Measurements from ENCODE around the gene BHLHE41.

Gene BHLHE41

GRCh38 chr12:26113853-26114719 lies 10.8 kb downstream of the BHLHE41 start:
- DNase-seq (ENCODE audit: low spot score), result peak; percentile 57

GRCh38 chr12:26113181-26113654 lies 11.6 kb downstream of the BHLHE41 start:
- no peak for DNase-seq (ENCODE audit: low spot score)

GRCh38 chr12:26112703-26113147 lies 12.1 kb downstream of the BHLHE41 start:
- DNase-seq (ENCODE audit: low spot score), result no peak

- no peak for DNase-seq (ENCODE audit: low spot score)
Observed at GRCh38 chr12:26112232-26112631, 12.6 kb downstream of the BHLHE41 start.

DNA sequence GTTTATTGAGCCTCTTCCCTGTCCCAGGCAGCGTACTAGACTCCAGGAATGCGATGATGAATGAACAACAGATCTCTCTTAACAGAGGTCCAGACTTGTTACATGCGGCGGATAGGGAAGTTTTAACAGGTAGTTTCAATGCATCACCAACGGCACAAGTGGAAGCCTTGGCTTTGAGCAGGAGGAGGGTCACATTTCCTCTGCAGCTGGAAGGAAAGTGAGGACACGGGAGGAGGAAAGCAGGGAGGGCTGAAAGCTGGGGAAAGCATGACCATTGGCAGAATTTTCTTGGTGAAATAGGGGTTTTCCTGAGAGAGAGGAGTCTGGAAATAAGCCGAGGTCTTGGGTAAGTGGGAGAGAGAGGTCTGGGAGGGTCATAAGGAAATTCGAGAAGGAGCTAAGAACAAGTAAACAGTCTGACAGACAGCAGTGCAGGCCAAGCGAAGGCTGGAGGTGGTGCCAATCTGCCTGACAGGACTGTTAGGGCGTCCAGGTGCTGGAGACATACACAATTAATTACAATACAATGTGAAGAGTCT lies 15.4 kb downstream of the BHLHE41 start:
- DNase-seq (ENCODE audit: low spot score), result no peak

GRCh38 chr12:26108915-26109314 lies 15.9 kb downstream of the BHLHE41 start:
- DNase-seq (ENCODE audit: low spot score), result no peak

DNA sequence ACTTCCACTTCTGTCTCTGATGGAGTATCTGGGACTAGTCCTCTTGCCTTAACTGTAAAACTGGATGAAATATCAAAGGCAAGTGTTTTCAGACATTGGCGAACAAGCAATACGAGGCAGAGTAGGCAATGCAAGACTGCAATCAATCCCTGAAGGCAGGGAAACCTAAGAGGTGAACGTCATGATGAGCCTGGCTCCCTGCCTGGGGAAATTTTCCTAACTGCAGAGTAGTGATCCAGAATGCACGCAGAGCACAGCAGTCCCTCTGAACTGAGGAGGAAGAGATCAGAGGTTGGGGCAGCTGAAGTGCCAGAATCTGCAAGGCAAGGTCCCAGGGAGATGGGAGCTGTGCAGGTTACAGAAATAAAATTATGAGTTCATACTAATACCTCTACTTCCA lies 18.5 kb downstream of the BHLHE41 start:
- no peak for DNase-seq (ENCODE audit: low spot score)

DNA sequence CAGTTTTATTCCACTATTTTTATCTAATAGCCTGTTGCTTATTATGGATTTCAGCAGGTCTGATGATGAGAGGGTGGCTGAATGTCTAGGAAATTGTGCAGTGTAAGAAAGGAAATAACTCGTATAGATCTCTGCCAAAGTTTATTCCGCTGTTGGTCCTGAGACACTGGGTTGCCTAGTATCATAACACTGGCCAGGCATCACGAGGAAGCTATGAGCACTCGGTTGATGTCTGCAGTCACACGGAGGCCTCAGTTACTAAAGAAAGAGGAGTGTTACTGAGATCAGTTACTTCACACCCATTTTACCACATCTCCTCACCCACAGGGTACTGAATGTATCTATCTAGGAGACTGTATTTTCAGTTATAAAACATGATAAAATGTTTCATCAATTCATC lies 21.9 kb downstream of the BHLHE41 start:
- DNase-seq (ENCODE audit: low spot score), result no peak

DNA sequence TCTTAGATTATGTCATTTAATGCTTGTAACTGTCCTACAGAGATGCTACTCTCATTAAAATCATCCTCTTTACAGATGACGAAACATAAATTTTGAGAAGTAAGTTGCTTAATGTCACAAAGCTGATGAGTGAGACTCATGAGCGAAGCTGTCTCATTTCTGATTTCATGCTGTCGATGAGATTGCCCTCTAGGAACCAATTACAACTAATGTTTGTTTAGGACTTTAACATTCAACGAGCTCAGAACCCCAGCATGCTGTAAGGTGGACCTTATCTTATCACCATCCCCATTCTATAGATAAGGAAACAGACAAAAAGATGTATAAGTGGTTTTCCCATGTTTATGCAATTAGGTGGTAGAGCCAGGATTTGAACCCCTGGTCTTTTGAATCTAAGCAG lies 23.1 kb downstream of the BHLHE41 start:
- no peak for DNase-seq (ENCODE audit: low spot score)

- no peak for DNase-seq (ENCODE audit: low spot score)
Observed at GRCh38 chr12:26101350-26101734, 23.5 kb downstream of the BHLHE41 start.

GRCh38 chr12:26100666-26101349 lies 24.0 kb downstream of the BHLHE41 start:
- DNase-seq (ENCODE audit: low spot score), result no peak

DNA sequence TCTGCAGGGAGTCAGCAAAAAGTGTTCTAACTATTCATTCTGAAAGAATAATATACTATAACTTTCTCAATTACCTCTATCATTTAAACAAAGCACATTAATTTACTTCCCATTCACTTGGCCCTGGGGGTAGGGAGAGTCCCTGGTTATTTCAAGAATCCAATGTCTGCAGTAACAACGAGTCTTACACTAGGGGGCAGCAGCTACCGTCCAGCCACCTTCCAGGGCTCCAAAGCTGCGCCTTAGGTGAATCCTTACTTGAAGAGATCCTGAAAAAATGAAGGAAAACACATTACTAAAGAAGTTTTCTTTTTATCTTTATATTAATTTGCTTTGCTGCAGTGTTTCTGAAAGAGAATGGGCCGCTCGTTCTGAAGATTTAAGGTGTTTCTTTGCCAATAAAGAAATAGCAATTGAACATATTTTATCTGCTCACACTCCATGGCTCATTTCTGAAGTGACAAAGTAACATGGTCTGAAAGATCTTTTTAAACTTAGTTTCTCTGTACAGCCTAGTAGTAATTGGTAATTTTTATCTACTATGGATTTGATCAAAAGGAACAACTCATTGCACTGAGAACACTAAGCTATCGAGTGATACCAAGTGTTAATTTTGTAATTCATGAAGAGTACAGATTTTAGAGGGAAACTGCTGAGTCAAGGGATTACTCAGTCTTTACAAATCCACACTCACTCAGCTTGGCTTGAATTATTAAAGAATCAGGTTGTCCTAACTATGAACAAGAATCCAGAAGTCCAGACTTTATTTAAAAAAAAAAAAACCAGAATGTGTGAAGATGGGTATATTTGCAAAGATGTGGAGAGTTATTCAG lies 27.6 kb downstream of the BHLHE41 start:
- DNase-seq (ENCODE audit: low spot score), result peak; percentile 64

DNA sequence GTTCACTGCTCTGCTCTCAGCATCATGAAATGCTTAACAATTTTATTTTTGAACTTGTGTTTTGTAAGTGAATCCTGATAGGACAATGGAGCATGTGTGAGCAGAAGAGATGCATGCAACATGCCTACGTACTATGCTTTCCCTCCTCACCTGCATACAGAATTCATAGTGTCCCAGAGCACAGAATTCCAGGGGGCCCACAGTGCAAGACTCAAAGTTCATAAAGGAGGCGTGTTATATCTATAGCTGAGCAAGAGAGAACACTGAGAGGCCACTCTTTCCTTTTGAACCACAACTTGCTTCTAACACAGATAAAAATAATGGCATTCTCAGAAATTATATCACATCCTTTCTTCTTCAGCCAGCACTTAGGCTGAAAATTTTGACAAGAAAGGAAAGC lies 28.8 kb downstream of the BHLHE41 start:
- DNase-seq (ENCODE audit: low spot score), result no peak

DNA sequence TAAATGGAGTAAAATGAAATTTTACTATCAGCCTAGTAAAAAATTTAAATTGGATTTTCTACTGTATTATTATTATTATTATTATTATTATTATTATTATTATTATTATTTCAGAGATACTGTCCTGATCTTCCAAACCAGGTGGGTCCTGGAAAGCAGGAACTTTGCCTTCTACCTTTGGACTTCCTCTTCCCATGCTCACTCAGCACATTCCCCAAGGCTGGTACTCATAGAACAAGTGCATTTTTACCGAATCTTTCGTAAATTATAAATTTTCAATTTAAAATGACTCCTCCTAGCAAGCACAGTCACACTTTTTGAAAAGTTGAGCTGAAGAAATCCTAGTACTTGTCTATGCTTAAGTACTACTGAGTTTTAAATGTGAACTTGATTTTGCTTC lies 29.7 kb downstream of the BHLHE41 start:
- DNase-seq (ENCODE audit: low spot score), result no peak

DNA sequence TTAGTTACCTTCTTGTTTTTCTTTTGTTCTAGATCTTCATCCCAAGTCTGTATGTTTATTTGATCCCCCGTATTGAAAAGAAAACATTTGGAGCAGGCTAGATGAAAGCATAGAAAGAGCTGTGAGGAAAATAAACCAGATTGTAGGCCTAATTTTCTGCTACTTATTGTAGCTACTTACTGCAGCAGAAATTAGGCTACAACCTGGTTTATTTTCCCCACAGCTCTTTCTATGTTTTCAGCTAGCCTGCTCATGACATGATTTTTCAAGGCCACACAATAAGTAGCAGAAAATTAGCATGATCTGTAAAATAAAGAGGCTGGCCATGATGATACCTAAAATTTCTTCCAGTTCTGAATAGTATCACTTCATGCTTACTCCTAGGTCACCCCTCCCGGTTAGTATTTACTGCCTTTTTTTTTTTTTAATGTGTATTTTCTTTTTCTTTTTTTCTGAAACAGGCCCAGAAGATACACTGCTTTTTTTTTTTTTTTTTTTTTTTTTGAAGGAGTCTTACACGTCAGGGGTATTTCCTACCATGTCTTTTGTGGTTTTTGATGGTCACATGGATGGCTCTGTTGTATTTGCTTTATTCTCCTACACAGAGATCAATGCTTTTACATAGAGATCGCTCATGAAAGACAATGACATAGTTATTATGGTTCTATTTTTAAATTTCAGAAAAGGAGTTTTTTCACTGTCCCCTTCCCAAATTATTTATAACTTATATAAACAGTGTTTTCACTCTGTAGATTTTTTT lies 32.3 kb downstream of the BHLHE41 start:
- DNase-seq (ENCODE audit: low spot score), result no peak

DNA sequence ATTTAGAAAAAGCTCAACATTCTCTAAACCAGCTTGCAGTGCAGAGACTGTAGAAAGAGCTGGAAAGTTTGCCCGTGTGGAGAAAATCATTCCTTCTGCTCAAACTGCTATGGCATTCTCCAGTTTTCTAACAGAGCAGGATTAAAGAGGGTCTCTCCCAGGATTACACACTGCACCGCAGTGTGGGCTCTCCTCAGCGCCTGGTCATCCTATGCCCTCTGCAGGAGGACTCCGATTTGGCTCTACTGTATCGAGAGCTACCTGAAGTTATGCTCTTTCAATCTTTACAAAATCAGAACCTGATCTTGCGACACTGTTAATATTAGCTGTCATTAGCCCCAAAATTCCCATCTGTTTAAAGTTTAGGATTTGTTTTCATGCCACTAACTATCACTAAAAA lies 33.0 kb downstream of the BHLHE41 start:
- DNase-seq (ENCODE audit: low spot score), result no peak

DNA sequence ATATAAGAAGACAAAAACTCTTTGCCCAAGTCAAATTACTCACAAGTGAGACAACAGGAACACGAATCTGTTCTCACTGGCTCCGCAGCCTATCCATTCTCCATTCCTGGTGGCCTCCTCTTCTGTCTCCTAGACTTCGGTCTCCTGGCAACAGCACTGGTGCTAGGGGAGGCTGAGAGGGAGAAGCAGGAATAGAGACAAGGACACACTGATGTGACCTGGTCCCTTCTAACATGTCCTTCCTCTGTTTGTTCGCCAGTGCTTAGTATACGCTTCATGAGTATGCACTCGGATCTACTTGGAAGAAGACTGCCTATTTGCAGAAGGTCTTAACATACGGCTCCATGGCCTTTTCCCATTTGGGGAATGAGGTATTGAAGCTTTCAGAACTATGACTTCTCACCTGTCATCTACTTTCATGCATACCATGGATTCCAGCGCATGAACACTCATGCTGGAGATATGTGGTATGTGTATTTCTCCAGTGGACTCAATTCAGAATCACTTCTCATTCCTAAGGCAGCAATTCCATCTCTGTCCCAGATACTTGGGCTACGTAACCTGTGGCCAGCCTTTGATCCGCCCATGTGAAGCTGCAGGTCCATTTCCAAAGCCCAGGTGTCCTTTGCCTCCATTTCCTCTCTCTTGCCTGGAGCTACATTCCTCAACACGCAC lies 33.9 kb downstream of the BHLHE41 start:
- no peak for DNase-seq (ENCODE audit: low spot score)

- DNase-seq (ENCODE audit: low spot score), result no peak
Observed at GRCh38 chr12:26088998-26089397, 35.8 kb downstream of the BHLHE41 start.

GRCh38 chr12:26086936-26087335 lies 37.9 kb downstream of the BHLHE41 start:
- no peak for DNase-seq (ENCODE audit: low spot score)

DNA sequence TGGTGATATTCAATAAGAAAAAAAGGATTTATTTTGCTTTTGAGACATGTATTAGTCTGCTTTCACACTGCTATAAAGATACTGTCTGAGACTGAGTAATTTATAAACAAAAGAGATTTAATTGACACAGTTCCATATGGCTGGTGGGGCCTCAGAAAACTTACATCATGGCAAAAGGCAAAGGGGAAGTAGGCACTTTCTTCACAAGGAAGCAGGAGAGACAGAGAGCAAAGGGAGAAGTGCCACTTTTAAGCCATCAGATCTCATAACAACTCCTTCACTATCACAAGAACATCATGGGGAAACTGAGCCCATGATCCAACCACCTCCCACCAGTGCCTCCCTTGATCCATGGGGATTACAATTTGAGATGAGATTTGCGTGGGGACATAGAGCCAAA lies 43.9 kb downstream of the BHLHE41 start:
- no peak for DNase-seq (ENCODE audit: low spot score)
